B cell (primary cell): Measurements from ENCODE around the gene AGPAT3.

ENCODE experiments used
- EZH2 ChIP-seq: IDR thresholded peaks from 2 replicates; pipeline ENCODE4 v1.6.1; 2012; ENCODE audit warnings: borderline replicate concordance, low read depth, mild to moderate bottlenecking, moderate library complexity, low read length; ENCODE audit not compliant: insufficient read depth, poor library complexity, severe bottlenecking
- TF ChIP-seq, protein P1 (sequence below): fragments of 200-600 bp; IDR thresholded peaks from one replicate; pipeline ENCODE4 v1.8.0; 2022; ENCODE audit warnings: antibody characterized with exemption, mild to moderate bottlenecking

DNA sequence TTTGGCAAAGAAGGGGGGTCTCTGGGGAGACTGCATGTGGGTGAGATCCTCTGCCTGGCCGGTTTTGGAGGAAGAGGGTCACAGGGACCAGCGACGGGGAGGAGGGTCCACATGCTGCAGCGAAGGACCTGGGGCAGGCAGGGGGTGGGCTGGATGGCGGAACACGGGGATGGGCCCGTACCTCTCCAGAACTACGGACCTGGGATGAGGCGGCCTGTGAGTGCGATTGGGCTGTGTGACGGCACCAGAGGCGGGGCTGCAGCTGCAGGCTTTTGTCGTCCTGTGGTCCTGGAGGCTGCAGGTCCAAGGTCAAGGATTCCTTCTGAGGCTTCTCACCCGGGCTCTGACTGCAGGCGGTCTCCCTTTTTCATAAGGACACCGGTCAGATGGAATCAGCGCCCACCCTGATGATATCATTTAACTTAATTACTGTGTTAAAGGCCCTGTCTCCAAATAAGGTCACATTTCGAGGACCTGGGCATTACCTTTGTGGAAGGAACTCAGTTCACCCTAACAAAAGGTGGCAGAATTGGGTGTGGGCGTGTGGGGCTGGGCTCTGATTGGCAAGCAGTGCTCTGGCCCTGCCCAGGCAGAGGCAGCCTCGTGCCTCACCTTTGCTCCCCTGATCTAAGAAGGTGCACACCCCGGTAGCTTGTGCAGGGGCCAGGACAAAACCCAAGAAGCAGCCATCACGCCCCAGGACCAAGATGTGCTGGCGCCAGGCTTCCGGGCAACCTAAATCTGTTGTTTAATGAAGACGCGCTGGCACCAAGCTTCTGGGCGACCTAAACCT is 87.1 kb downstream of the AGPAT3 start:
- TF ChIP-seq, protein P1, sequence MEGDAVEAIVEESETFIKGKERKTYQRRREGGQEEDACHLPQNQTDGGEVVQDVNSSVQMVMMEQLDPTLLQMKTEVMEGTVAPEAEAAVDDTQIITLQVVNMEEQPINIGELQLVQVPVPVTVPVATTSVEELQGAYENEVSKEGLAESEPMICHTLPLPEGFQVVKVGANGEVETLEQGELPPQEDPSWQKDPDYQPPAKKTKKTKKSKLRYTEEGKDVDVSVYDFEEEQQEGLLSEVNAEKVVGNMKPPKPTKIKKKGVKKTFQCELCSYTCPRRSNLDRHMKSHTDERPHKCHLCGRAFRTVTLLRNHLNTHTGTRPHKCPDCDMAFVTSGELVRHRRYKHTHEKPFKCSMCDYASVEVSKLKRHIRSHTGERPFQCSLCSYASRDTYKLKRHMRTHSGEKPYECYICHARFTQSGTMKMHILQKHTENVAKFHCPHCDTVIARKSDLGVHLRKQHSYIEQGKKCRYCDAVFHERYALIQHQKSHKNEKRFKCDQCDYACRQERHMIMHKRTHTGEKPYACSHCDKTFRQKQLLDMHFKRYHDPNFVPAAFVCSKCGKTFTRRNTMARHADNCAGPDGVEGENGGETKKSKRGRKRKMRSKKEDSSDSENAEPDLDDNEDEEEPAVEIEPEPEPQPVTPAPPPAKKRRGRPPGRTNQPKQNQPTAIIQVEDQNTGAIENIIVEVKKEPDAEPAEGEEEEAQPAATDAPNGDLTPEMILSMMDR, result no peak
- no peak for TF ChIP-seq EZH2
